ENCODE data around the gene NPB.

- TF ChIP-seq JUND (IDR thresholded peaks at IDR 0.05), result no peak
- TF ChIP-seq EGR1 (IDR thresholded peaks at IDR 0.05; ENCODE audit: low read depth in 2 of 2), result no peak
- no peak for TF ChIP-seq CTCF (IDR thresholded peaks at IDR 0.05; ENCODE audit: low read depth, low read length, missing input control)
- no peak for TF ChIP-seq RXRA (IDR thresholded peaks at IDR 0.05)
- no peak for TF ChIP-seq YY1 (IDR thresholded peaks at IDR 0.05)
Measured at GRCh38 chr17:81885454-81885853, 16.6 kb upstream of the NPB start.

Data from liver (tissue), 3 donors.